ENCODE measurements around the gene AGPS.

DNA sequence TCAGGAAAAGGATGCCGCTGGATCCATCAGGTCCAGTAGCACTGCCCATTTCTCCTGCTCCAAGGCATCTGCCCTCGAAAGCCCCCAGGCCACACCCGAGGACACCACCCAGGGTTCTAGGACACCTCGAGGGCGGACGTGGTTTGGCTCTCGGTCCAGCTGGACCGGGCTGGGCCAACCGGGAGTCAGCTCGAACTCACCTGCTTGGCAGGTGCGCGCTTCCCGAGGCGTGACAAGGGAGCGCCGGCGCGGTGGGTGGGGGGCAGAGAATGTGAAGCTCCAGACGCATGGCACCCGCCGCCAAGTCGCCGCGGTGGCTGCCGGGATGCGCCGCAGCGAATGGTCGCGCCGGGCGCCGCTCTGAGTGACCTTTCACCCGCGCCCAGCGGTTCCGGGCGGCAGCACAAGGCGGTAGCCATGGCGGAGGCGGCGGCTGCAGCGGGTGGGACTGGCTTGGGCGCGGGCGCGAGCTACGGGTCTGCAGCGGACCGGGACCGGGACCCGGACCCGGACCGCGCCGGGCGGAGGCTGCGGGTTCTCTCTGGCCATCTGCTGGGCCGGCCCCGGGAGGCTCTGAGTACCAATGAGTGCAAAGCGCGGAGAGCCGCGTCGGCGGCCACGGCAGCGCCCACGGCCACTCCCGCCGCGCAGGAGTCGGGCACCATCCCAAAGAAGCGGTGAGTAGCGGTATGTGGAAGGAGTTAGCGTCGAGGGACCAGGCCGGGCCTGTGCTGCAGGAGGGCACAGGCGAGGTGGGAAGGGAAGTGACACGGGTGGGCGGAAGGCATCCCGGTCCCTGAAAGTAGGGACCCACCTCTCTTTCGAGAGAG lies at the start of gene AGPS:
- TF ChIP-seq, protein P1, sequence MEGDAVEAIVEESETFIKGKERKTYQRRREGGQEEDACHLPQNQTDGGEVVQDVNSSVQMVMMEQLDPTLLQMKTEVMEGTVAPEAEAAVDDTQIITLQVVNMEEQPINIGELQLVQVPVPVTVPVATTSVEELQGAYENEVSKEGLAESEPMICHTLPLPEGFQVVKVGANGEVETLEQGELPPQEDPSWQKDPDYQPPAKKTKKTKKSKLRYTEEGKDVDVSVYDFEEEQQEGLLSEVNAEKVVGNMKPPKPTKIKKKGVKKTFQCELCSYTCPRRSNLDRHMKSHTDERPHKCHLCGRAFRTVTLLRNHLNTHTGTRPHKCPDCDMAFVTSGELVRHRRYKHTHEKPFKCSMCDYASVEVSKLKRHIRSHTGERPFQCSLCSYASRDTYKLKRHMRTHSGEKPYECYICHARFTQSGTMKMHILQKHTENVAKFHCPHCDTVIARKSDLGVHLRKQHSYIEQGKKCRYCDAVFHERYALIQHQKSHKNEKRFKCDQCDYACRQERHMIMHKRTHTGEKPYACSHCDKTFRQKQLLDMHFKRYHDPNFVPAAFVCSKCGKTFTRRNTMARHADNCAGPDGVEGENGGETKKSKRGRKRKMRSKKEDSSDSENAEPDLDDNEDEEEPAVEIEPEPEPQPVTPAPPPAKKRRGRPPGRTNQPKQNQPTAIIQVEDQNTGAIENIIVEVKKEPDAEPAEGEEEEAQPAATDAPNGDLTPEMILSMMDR (IDR thresholded peaks at IDR 0.05): no peak
- TF ChIP-seq EZH2 (IDR thresholded peaks at IDR 0.05; ENCODE audit: borderline replicate concordance, insufficient read depth, low read depth, low read length, poor library complexity, severe bottlenecking): no peak

Measured in B cell (primary cell).